Right cardiac atrium (tissue), 5 donors: ENCODE results near the gene RAMAC. TPM values are rescaled to one million over a fixed set of nuclear protein-coding genes. Genes with fewer than 3 reads are reported as not detected.
A peak's percentile ranks its signal among the peaks of the same experiment; 100 is the strongest.
"Not testable (repeated sequence)": the region's sequence is repeated elsewhere in the genome, so short reads cannot be mapped to it uniquely, and the experiment has no call there.

Experiments used
- ATAC-seq, 2 donors: fragments of 200-7000 bp; cut with Tn5 transposase; one replicate each; pipeline versions ENCODE4 v1.8.0 to v1.9.1; 2020; ENCODE audit warnings: moderate library complexity in 2 of 2, mild to moderate bottlenecking in 1 of 2
- DNase-seq, 3 donors: peaks; one replicate each; pipeline ENCODE4 v3.0.0-alpha.2; 2020
- H3K27ac ChIP-seq: one replicate; pipeline ENCODE4 v1.5.1; 2013; ENCODE audit warnings: mild to moderate bottlenecking, low read length, control low read depth, moderate library complexity
- H3K27me3 ChIP-seq: one replicate; pipeline ENCODE4 v1.6.1; 2013; ENCODE audit not compliant: control insufficient read depth, insufficient read depth
- H3K4me1 ChIP-seq: one replicate; pipeline ENCODE4 v1.6.1; 2013; ENCODE audit warnings: low read length; ENCODE audit not compliant: control insufficient read depth, insufficient read depth
- H3K4me3 ChIP-seq: one replicate; pipeline ENCODE4 v1.5.1; 2013; ENCODE audit warnings: low read length, control low read depth
- H3K9me3 ChIP-seq: one replicate; pipeline ENCODE4 v1.6.1; 2013; ENCODE audit warnings: low read length; ENCODE audit not compliant: control insufficient read depth
- WGBS: extraction: QIAGEN DNeasy Blood & Tissue Kit; methylation state at CpG from one replicate; pipeline ENCODE4 v1.1.7; 2013; 5-methylcytosine and 5-hydroxymethylcytosine counted together
- intact Hi-C, 4 donors: fragments of 100-400 bp; cut with DNase I; formaldehyde crosslinking; loops; one replicate each; pipeline versions ENCODE4 v1.11.0 to v1.14.0; 2022 to 2023
- polyA plus RNA-seq: library from polyadenylated mRNA; stranded (reverse); fragments of 200-250 nt; gene quantifications from one replicate; pipeline ENCODE4 v1.2.3, GENCODE V29; 2013
- total RNA-seq, 4 donors: library from RNA; stranded (reverse); fragmentation: NEBNext Ultra II Directional; extraction: Animal tissue kit (Norgen Biotek cat#: 25700); gene quantifications; one replicate each; pipeline ENCODE4 v1.2.1, GENCODE V29; 2021
- donor health status: healthy with polysubstance abuse.
- donor health status: DM: no; HTN: yes; CAD: no.
- donor health status: DM: no; HTN: no; CAD: no.
- donor health status: DM: no; HTN: yes; CAD: no; lungs with severe emphysema.
- donor health status: DM: yes; HTN: yes; CAD: no.

The RAMAC gene
- total and polyA plus RNA-seq, 5 donors, result 13.3 to 16.4 (median 13.6) TPM

GRCh38 chr15:83012636-83013035, 26.6 kb downstream of the RAMAC start:
- Histone ChIP-seq H3K4me3 (no peak overlapping the region), H3K27me3 (no peaks in the 10 kb centered on the region), H3K27ac (no peak overlapping the region), H3K4me1 (peaks cover 9% of the 10 kb centered on the region), H3K9me3 (no peaks in the 10 kb centered on the region)
- DNase-seq, result no peak
- ATAC-seq, result no peak
- intact Hi-C loops, result loop anchor here in 2 of 4 donors (5.0 to 10.0 kb wide), 3 partner anchors 52 to 195 kb away; partner anchors contain the start of genes BTBD1 (in 1 of the 2) and HDGFL3 (in 1 of the 2)
- WGBS, result 95% methylated on average over 6 of the region's 6 CpGs

- 69% methylated on average over 5 of the region's 5 CpGs for WGBS
- H3K27me3 ChIP-seq, result no peaks in the 10 kb centered on the region
- ATAC-seq (no peak), DNase-seq (peak in 1 of 3 donors; percentile 13)
- H3K9me3 ChIP-seq, result no peaks in the 10 kb centered on the region
- peaks cover 9% of the 10 kb centered on the region for H3K4me1 ChIP-seq
- no peak overlapping the region for H3K27ac ChIP-seq
- no peak overlapping the region for H3K4me3 ChIP-seq
- intact Hi-C loops, result loop anchor here in 2 of 4 donors (5.0 to 10.0 kb wide), 3 partner anchors 51 to 193 kb away; partner anchors contain the start of genes BTBD1 (in 1 of the 2) and HDGFL3 (in 1 of the 2)
These were observed 28.2 kb downstream of the RAMAC start for GRCh38 chr15:83014205-83014653.

- DNase-seq, result no peak
- Histone ChIP-seq H3K4me3 (no peak overlapping the region), H3K9me3 (no peaks in the 10 kb centered on the region), H3K4me1 (peaks cover 9% of the 10 kb centered on the region), H3K27me3 (no peaks in the 10 kb centered on the region), H3K27ac (no peak overlapping the region)
- no peak for ATAC-seq
- intact Hi-C loops, result loop anchor here in 1 of 4 donors (10.0 kb wide), 2 partner anchors 49 to 99 kb away; partner anchors contain the start of gene BTBD1
- WGBS, result 70% methylated on average over 4 of the region's 4 CpGs
These were observed 29.4 kb downstream of the RAMAC start for GRCh38 chr15:83015361-83015760.

DNA sequence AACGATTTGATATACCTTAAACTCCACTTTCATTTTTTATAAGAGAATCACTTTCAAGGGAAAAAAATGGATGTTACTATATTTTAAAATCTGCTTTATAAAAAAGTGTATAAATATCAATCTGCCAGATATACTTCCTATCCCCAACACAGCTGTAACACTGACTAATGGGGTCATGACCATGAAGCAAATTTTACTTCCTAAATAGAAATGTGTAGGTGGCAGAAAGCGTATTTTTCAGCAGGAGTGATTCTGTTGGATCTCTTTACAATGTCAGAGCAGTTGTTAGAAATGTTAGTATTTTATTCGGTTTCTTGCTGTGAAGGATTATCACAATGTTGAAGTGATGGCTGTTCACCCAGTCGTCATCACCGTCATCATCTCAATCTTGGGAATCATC, 30.9 kb downstream of the RAMAC start:
- 81% methylated on average over 5 of the region's 5 CpGs for WGBS
- H3K4me3 ChIP-seq, result no peak overlapping the region
- no peak for DNase-seq
- no peaks in the 10 kb centered on the region for H3K27me3 ChIP-seq
- intact Hi-C loops, result loop anchor here in 1 of 4 donors (10.0 kb wide), 2 partner anchors 48 to 98 kb away; partner anchors contain the start of gene BTBD1
- no peak for ATAC-seq
- H3K4me1 ChIP-seq, result peaks cover 7% of the 10 kb centered on the region
- H3K9me3 ChIP-seq, result no peaks in the 10 kb centered on the region
- H3K27ac ChIP-seq, result no peak overlapping the region

DNA sequence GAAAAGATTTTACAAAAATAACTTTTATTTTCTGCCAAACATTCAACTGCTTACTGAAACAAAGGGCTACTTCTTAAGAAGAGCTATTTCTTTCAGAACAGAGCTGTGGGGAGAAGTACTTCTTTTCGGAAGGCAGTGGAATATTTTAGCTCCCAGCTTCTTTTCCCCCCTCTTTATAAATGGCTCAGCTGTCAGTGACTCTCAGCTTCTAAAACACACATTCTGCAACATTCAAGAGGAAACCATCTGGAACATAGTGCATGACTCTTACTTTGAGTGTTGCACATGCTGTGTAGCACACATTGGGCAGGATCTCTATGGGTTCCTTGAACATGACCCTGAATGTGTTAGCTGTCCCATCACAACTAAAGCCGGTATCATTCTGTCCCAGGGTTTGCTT, 32.4 kb downstream of the RAMAC start:
- intact Hi-C loops, result loop anchor here in 1 of 4 donors (10.0 kb wide), 2 partner anchors 46 to 96 kb away; partner anchors contain the start of gene BTBD1
- H3K27ac ChIP-seq, result no peak overlapping the region
- 89% methylated on average over 2 of the region's 2 CpGs for WGBS
- no peak overlapping the region for H3K4me3 ChIP-seq
- H3K4me1 ChIP-seq, result no peaks in the 10 kb centered on the region
- H3K9me3 ChIP-seq, result no peaks in the 10 kb centered on the region
- ATAC-seq (no peak), DNase-seq (no peak)
- H3K27me3 ChIP-seq, result no peaks in the 10 kb centered on the region

DNA sequence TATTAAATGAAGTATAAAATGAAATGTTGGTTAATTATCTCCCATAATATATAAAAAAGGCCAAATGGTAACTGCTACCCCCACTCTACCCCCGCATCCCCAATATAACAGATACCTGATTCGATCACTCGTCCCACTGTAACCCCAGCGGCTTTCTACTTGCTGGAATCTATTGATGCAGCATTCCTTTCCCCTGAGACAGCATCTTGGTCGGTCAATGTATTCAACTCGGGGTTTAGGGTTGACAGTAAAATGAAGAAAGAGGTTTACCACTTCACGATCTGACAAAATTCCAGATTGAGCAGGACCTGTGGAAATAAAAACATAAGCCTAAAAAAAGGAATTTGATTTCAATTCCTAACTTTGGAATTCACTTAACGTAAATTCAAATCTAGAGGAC, 44.0 kb downstream of the RAMAC start:
- no peaks in the 10 kb centered on the region for H3K4me1 ChIP-seq
- intact Hi-C loops, result no loop called here
- ATAC-seq, result no peak
- H3K27ac ChIP-seq, result no peak overlapping the region
- 89% methylated on average over 8 of the region's 8 CpGs for WGBS
- H3K9me3 ChIP-seq, result no peaks in the 10 kb centered on the region
- no peaks in the 10 kb centered on the region for H3K27me3 ChIP-seq
- no peak overlapping the region for H3K4me3 ChIP-seq
- no peak for DNase-seq

- H3K27ac ChIP-seq, ATAC-seq, H3K4me3 ChIP-seq, intact Hi-C loops, H3K4me1 ChIP-seq, H3K27me3 ChIP-seq, DNase-seq, H3K9me3 ChIP-seq: not testable (repeated sequence)
- WGBS, result 95% methylated on average over 6 of the region's 6 CpGs
These were observed 45.2 kb downstream of the RAMAC start for GRCh38 chr15:83031234-83031633.

DNA sequence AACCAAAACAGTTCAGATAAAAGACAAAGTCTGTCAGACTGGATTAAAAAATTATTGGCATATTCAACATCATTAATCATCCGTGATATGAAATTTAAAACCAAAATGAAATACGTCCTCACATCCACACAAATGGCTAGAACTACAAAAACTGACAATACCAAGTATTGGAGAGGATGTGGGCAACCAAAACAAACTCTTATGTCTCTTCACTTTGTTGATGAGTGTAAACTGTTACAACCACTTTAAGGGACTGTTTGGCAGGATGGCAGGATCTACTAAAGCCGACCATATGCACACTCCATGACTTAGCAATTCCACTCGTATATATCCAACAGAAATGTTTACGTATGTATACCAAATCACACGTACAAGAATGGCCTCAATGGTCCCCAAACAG, 50.2 kb downstream of the RAMAC start:
- intact Hi-C loops, result no loop called here
- ATAC-seq (no peak), DNase-seq (no peak)
- Histone ChIP-seq H3K4me1 (no peaks in the 10 kb centered on the region), H3K4me3 (no peak overlapping the region), H3K27me3 (no peaks in the 10 kb centered on the region), H3K27ac (no peak overlapping the region), H3K9me3 (no peaks in the 10 kb centered on the region)
- WGBS, result 95% methylated on average over 6 of the region's 6 CpGs

DNA sequence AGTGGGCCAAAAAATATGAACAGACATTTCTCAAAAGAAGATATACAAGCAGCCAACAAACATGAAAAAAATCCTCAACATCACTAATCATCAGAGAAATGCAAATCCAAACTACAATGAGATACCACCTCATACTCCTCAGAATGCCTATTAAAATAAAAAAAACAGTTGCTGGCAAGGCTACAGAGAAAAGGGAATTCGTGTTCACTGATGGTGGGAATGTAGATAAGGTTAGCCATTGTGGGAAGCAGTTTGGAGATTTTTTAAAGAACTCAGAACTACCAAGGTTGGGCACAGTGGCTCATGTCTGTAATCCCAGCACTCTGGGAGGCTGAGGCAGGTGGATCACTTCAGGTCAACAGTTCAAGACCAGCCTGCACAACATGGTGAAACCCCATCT, 53.2 kb downstream of the RAMAC start:
- DNase-seq, result no peak
- 10% methylated on average over 1 of the region's 1 CpG for WGBS
- Histone ChIP-seq H3K9me3 (no peaks in the 10 kb centered on the region), H3K4me3 (no peak overlapping the region), H3K27ac (no peak overlapping the region), H3K4me1 (no peaks in the 10 kb centered on the region), H3K27me3 (no peaks in the 10 kb centered on the region)
- ATAC-seq, result no peak
- intact Hi-C loops, result no loop called here

Other genes with a start within 250 kb of the RAMAC start
- 100 to 1,000 TPM in 3 of 4 donors, 10 to 100 TPM in 1; 49.4 to 117 (median 109) TPM for gene FSD2, start 180.1 kb upstream of the RAMAC start, total RNA-seq
- gene FSD2, start 180.1 kb upstream of the RAMAC start, polyA plus RNA-seq, result 39.1 TPM
- gene WHAMM, start 176.6 kb upstream of the RAMAC start, total RNA-seq, result 1 to 10 TPM; 5.6 to 6.6 (median 5.9) TPM
- 3.2 TPM for gene WHAMM, start 176.6 kb upstream of the RAMAC start, polyA plus RNA-seq
- 10 to 100 TPM; 15.0 to 24.4 (median 19.1) TPM for gene HOMER2, start 33.5 kb upstream of the RAMAC start, total RNA-seq
- gene HOMER2, start 33.5 kb upstream of the RAMAC start, polyA plus RNA-seq, result 12.1 TPM
- gene C15orf40, start 25.4 kb downstream of the RAMAC start, total RNA-seq, result 10 to 100 TPM; 11.0 to 16.0 (median 13.2) TPM
- gene C15orf40, start 25.4 kb downstream of the RAMAC start, polyA plus RNA-seq, result 12.7 TPM
- gene BTBD1, start 81.0 kb downstream of the RAMAC start, total RNA-seq, result 100 to 1,000 TPM; 113 to 134 (median 128) TPM
- gene BTBD1, start 81.0 kb downstream of the RAMAC start, polyA plus RNA-seq, result 47.6 TPM
- 10 to 100 TPM; 14.8 to 20.9 (median 16.7) TPM for gene TM6SF1, start 121.4 kb downstream of the RAMAC start, total RNA-seq
- gene TM6SF1, start 121.4 kb downstream of the RAMAC start, polyA plus RNA-seq, result 13.8 TPM
- gene HDGFL3, start 221.6 kb downstream of the RAMAC start, total RNA-seq, result 10 to 100 TPM; 34.1 to 45.2 (median 36.4) TPM
- 17.0 TPM for gene HDGFL3, start 221.6 kb downstream of the RAMAC start, polyA plus RNA-seq